ENCODE results near the gene SKIDA1.

The SKIDA1 gene

GRCh38 chr10:21512573-21513404, 12.7 kb downstream of the SKIDA1 start:
- H3K4me3 ChIP-seq (ENCODE audit: low read length), result no peak overlapping the region
- H3K23ac ChIP-seq (ENCODE audit: low read length), result no peak overlapping the region
- no CpG with 5 or more reads among the region's 2 CpGs for WGBS (ENCODE audit: extremely low coverage, insufficient coverage, low lambda C conversion rate)
- H3K79me1 ChIP-seq (ENCODE audit: low read length), result no peaks in the 10 kb centered on the region
- H3K4me1 ChIP-seq (ENCODE audit: control insufficient read depth, low read depth, low read length), result peaks cover 5% of the 10 kb centered on the region
- H3K79me2 ChIP-seq (ENCODE audit: control insufficient read depth, insufficient read depth, low read length), result peaks cover 20% of the 10 kb centered on the region
- H2BK15ac ChIP-seq (replicated peaks; ENCODE audit: low read depth), result peak overlapping the region; percentile 99
- H3K56ac ChIP-seq (ENCODE audit: low read length), result peak overlapping the region; percentile 39
- no peak overlapping the region for H3K27ac ChIP-seq (ENCODE audit: low read depth, low read length)
- H3K36me3 ChIP-seq (ENCODE audit: control insufficient read depth, insufficient read depth, low read length), result no peaks in the 10 kb centered on the region
- no peaks in the 10 kb centered on the region for H3K27me3 ChIP-seq (ENCODE audit: insufficient read depth, low read length, poor library complexity)
- H3K9ac ChIP-seq (ENCODE audit: low read length), result peak overlapping the region; percentile 8
- H4K8ac ChIP-seq (ENCODE audit: low read depth, low read length), result no peak overlapping the region
- no peak overlapping the region for H3K4ac ChIP-seq (ENCODE audit: low read depth, low read length)
- H3K18ac ChIP-seq (ENCODE audit: low read length), result no peak overlapping the region
- H2BK120ac ChIP-seq (ENCODE audit: low read depth, low read length), result no peak overlapping the region
- H3K4me2 ChIP-seq (ENCODE audit: low read length), result no peak overlapping the region
- no peak overlapping the region for H2AK5ac ChIP-seq (ENCODE audit: low read length)
- DNase-seq, result no peak
- H4K5ac ChIP-seq (ENCODE audit: low read length), result no peak overlapping the region
- no peak overlapping the region for H2BK5ac ChIP-seq (ENCODE audit: low read length)

- no peaks in the 10 kb centered on the region for H3K27me3 ChIP-seq (ENCODE audit: insufficient read depth, low read length, poor library complexity)
- peaks cover 11% of the 10 kb centered on the region for H3K4me1 ChIP-seq (ENCODE audit: control insufficient read depth, low read depth, low read length)
- peak overlapping the region; percentile 77 for H2BK15ac ChIP-seq (replicated peaks; ENCODE audit: low read depth)
- H3K23ac ChIP-seq (ENCODE audit: low read length), result no peak overlapping the region
- H3K27ac ChIP-seq (ENCODE audit: low read depth, low read length), result no peak overlapping the region
- no peak overlapping the region for H4K5ac ChIP-seq (ENCODE audit: low read length)
- WGBS (ENCODE audit: extremely low coverage, insufficient coverage, low lambda C conversion rate), result no CpG with 5 or more reads among the region's 3 CpGs
- H2AK5ac ChIP-seq (ENCODE audit: low read length), result no peak overlapping the region
- peaks cover 15% of the 10 kb centered on the region for H3K79me2 ChIP-seq (ENCODE audit: control insufficient read depth, insufficient read depth, low read length)
- H3K79me1 ChIP-seq (ENCODE audit: low read length), result no peaks in the 10 kb centered on the region
- no peak overlapping the region for H3K4ac ChIP-seq (ENCODE audit: low read depth, low read length)
- H3K4me3 ChIP-seq (ENCODE audit: low read length), result no peak overlapping the region
- H3K36me3 ChIP-seq (ENCODE audit: control insufficient read depth, insufficient read depth, low read length), result no peaks in the 10 kb centered on the region
- H3K9ac ChIP-seq (ENCODE audit: low read length), result peak overlapping the region; percentile 12
- no peak for DNase-seq
- no peak overlapping the region for H4K8ac ChIP-seq (ENCODE audit: low read depth, low read length)
- H3K18ac ChIP-seq (ENCODE audit: low read length), result peak overlapping the region; percentile 72
- peak overlapping the region; percentile 42 for H3K56ac ChIP-seq (ENCODE audit: low read length)
- no peak overlapping the region for H3K4me2 ChIP-seq (ENCODE audit: low read length)
- peak overlapping the region; percentile 44 for H2BK5ac ChIP-seq (ENCODE audit: low read length)
- no peak overlapping the region for H2BK120ac ChIP-seq (ENCODE audit: low read depth, low read length)
These were observed 13.4 kb downstream of the SKIDA1 start for GRCh38 chr10:21511946-21512572.

GRCh38 chr10:21511095-21511570, 14.3 kb downstream of the SKIDA1 start:
- Histone ChIP-seq H2BK120ac (ENCODE audit: low read depth, low read length) (peak overlapping the region; percentile 76), H3K4ac (ENCODE audit: low read depth, low read length) (no peak overlapping the region), H3K27me3 (ENCODE audit: insufficient read depth, low read length, poor library complexity) (no peaks in the 10 kb centered on the region), H3K79me2 (ENCODE audit: control insufficient read depth, insufficient read depth, low read length) (peaks cover 10% of the 10 kb centered on the region), H3K4me2 (ENCODE audit: low read length) (no peak overlapping the region), H3K23ac (ENCODE audit: low read length) (no peak overlapping the region), H4K8ac (ENCODE audit: low read depth, low read length) (no peak overlapping the region), H3K9ac (ENCODE audit: low read length) (peak overlapping the region; percentile 90), H2BK15ac (replicated peaks; ENCODE audit: low read depth) (no peak overlapping the region), H3K4me1 (ENCODE audit: control insufficient read depth, low read depth, low read length) (peaks cover 18% of the 10 kb centered on the region), H4K5ac (ENCODE audit: low read length) (peak overlapping the region; percentile 98), H2AK5ac (ENCODE audit: low read length) (no peak overlapping the region), H3K18ac (ENCODE audit: low read length) (peak overlapping the region; percentile 100), H3K79me1 (ENCODE audit: low read length) (no peaks in the 10 kb centered on the region), H3K27ac (ENCODE audit: low read depth, low read length) (peak overlapping the region; percentile 98), H3K4me3 (ENCODE audit: low read length) (no peak overlapping the region), H3K56ac (ENCODE audit: low read length) (peak overlapping the region; percentile 96), H2BK5ac (ENCODE audit: low read length) (peak overlapping the region; percentile 99), H3K36me3 (ENCODE audit: control insufficient read depth, insufficient read depth, low read length) (no peaks in the 10 kb centered on the region)
- DNase-seq, result peak; percentile 69
- no CpG with 5 or more reads among the region's 2 CpGs for WGBS (ENCODE audit: extremely low coverage, insufficient coverage, low lambda C conversion rate)

- H2BK5ac ChIP-seq (ENCODE audit: low read length), result peak overlapping the region; percentile 99
- no peak overlapping the region for H3K4me3 ChIP-seq (ENCODE audit: low read length)
- H4K8ac ChIP-seq (ENCODE audit: low read depth, low read length), result no peak overlapping the region
- H4K5ac ChIP-seq (ENCODE audit: low read length), result peak overlapping the region; percentile 98
- H3K4ac ChIP-seq (ENCODE audit: low read depth, low read length), result peak overlapping the region; percentile 90
- H2BK120ac ChIP-seq (ENCODE audit: low read depth, low read length), result peak overlapping the region; percentile 76
- peak overlapping the region; percentile 100 for H3K18ac ChIP-seq (ENCODE audit: low read length)
- peak overlapping the region; percentile 96 for H3K56ac ChIP-seq (ENCODE audit: low read length)
- H3K79me1 ChIP-seq (ENCODE audit: low read length), result no peaks in the 10 kb centered on the region
- no peak overlapping the region for H3K23ac ChIP-seq (ENCODE audit: low read length)
- H3K27me3 ChIP-seq (ENCODE audit: insufficient read depth, low read length, poor library complexity), result no peaks in the 10 kb centered on the region
- H3K4me2 ChIP-seq (ENCODE audit: low read length), result peak overlapping the region; percentile 42
- H2BK15ac ChIP-seq (replicated peaks; ENCODE audit: low read depth), result peak overlapping the region; percentile 10
- H3K27ac ChIP-seq (ENCODE audit: low read depth, low read length), result peak overlapping the region; percentile 98
- no peaks in the 10 kb centered on the region for H3K36me3 ChIP-seq (ENCODE audit: control insufficient read depth, insufficient read depth, low read length)
- H3K79me2 ChIP-seq (ENCODE audit: control insufficient read depth, insufficient read depth, low read length), result peaks cover 8% of the 10 kb centered on the region
- H3K4me1 ChIP-seq (ENCODE audit: control insufficient read depth, low read depth, low read length), result peaks cover 25% of the 10 kb centered on the region
- DNase-seq, result peak; percentile 91
- no peak overlapping the region for H2AK5ac ChIP-seq (ENCODE audit: low read length)
- peak overlapping the region; percentile 90 for H3K9ac ChIP-seq (ENCODE audit: low read length)
- no CpG with 5 or more reads among the region's 39 CpGs for WGBS (ENCODE audit: extremely low coverage, insufficient coverage, low lambda C conversion rate)
These were observed 15.0 kb downstream of the SKIDA1 start for GRCh38 chr10:21510241-21511094.

- H3K4me3 ChIP-seq (ENCODE audit: low read length), result no peak overlapping the region
- H2BK120ac ChIP-seq (ENCODE audit: low read depth, low read length), result peak overlapping the region; percentile 98
- H3K4me1 ChIP-seq (ENCODE audit: control insufficient read depth, low read depth, low read length), result peaks cover 25% of the 10 kb centered on the region
- no peaks in the 10 kb centered on the region for H3K36me3 ChIP-seq (ENCODE audit: control insufficient read depth, insufficient read depth, low read length)
- H3K56ac ChIP-seq (ENCODE audit: low read length), result peak overlapping the region; percentile 96
- H3K4ac ChIP-seq (ENCODE audit: low read depth, low read length), result peak overlapping the region; percentile 85
- no peak overlapping the region for H4K8ac ChIP-seq (ENCODE audit: low read depth, low read length)
- peak; percentile 89 for DNase-seq
- H2AK5ac ChIP-seq (ENCODE audit: low read length), result peak overlapping the region; percentile 40
- peak overlapping the region; percentile 7 for H3K23ac ChIP-seq (ENCODE audit: low read length)
- H3K79me1 ChIP-seq (ENCODE audit: low read length), result no peaks in the 10 kb centered on the region
- peak overlapping the region; percentile 10 for H2BK15ac ChIP-seq (replicated peaks; ENCODE audit: low read depth)
- H3K18ac ChIP-seq (ENCODE audit: low read length), result peak overlapping the region; percentile 100
- H3K79me2 ChIP-seq (ENCODE audit: control insufficient read depth, insufficient read depth, low read length), result peaks cover 3% of the 10 kb centered on the region
- peak overlapping the region; percentile 90 for H3K9ac ChIP-seq (ENCODE audit: low read length)
- peak overlapping the region; percentile 95 for H2BK5ac ChIP-seq (ENCODE audit: low read length)
- WGBS (ENCODE audit: extremely low coverage, insufficient coverage, low lambda C conversion rate), result no CpG with 5 or more reads among the region's 58 CpGs
- peak overlapping the region; percentile 98 for H3K27ac ChIP-seq (ENCODE audit: low read depth, low read length)
- H4K5ac ChIP-seq (ENCODE audit: low read length), result peak overlapping the region; percentile 90
- peak overlapping the region; percentile 39 for H3K4me2 ChIP-seq (ENCODE audit: low read length)
- H3K27me3 ChIP-seq (ENCODE audit: insufficient read depth, low read length, poor library complexity), result no peaks in the 10 kb centered on the region
These were observed 15.9 kb downstream of the SKIDA1 start for GRCh38 chr10:21509341-21510240.

Measured in mesendoderm (in vitro differentiated cells).